Measurements from ENCODE around the gene ALK. TPM values are rescaled to one million over a fixed set of nuclear protein-coding genes. Genes with fewer than 3 reads are reported as not detected.

Gene ALK
- total RNA-seq, 1 donor from 2014 or later = under 0.01 TPM

- H3K4me3 ChIP-seq (ENCODE audit: low read depth, low read length) = no peak overlapping the region
- no peak for TF ChIP-seq CTCF (conservative IDR thresholded peaks at IDR 0.05; ENCODE audit: low read depth, low read length)
Observed at GRCh38 chr2:29253026-29253425, 668.4 kb downstream of the ALK start.

GRCh38 chr2:29251406-29251805, 670.0 kb downstream of the ALK start:
- no peak for DNase-seq (ENCODE audit: low read depth)
- H3K4me3 ChIP-seq (ENCODE audit: low read depth, low read length) = no peak overlapping the region
- no peak for TF ChIP-seq CTCF (conservative IDR thresholded peaks at IDR 0.05; ENCODE audit: low read depth, low read length)

More at GRCh38 chr2:29253026-29253425, 668.4 kb downstream of the ALK start:
- no peak for DNase-seq (ENCODE audit: low read depth)

- no peak overlapping the region for H3K4me3 ChIP-seq (ENCODE audit: low read depth, low read length)
- no peak for TF ChIP-seq CTCF (conservative IDR thresholded peaks at IDR 0.05; ENCODE audit: low read depth, low read length)
- no peak for DNase-seq (ENCODE audit: low read depth)
Observed at GRCh38 chr2:29250977-29251376, 670.4 kb downstream of the ALK start.

GRCh38 chr2:29249666-29250253, 671.6 kb downstream of the ALK start:
- no peak for DNase-seq (ENCODE audit: low read depth)
- no peak overlapping the region for H3K4me3 ChIP-seq (ENCODE audit: low read depth, low read length)
- TF ChIP-seq CTCF (conservative IDR thresholded peaks at IDR 0.05; ENCODE audit: low read depth, low read length) = no peak

- no peak for DNase-seq (ENCODE audit: low read depth)
- no peak overlapping the region for H3K4me3 ChIP-seq (ENCODE audit: low read depth, low read length)
- TF ChIP-seq CTCF (conservative IDR thresholded peaks at IDR 0.05; ENCODE audit: low read depth, low read length) = no peak
Observed at GRCh38 chr2:29247336-29247914, 674.0 kb downstream of the ALK start.

- TF ChIP-seq CTCF (conservative IDR thresholded peaks at IDR 0.05; ENCODE audit: low read depth, low read length) = no peak
- no peak overlapping the region for H3K4me3 ChIP-seq (ENCODE audit: low read depth, low read length)
- DNase-seq (ENCODE audit: low read depth) = no peak
Observed at GRCh38 chr2:29246383-29247300, 674.7 kb downstream of the ALK start.
